Measurements from ENCODE around the gene NAIP. TPM values are rescaled to one million over a fixed set of nuclear protein-coding genes. Genes with fewer than 3 reads are reported as not detected.
"Not testable (repeated sequence)": the region's sequence is repeated elsewhere in the genome, so short reads cannot be mapped to it uniquely, and the experiment has no call there.

The NAIP gene
- total RNA-seq, 2 donors from 2014 or later, result 6.9 to 8.8 TPM

- no peak overlapping the region for H3K27ac ChIP-seq
- DNase-seq (ENCODE audit: low spot score), result no peak
- H3K27me3 ChIP-seq, result no peaks in the 10 kb centered on the region
- H3K9me3 ChIP-seq, result no peaks in the 10 kb centered on the region
- H3K4me3 ChIP-seq, result no peak overlapping the region
- no peaks in the 10 kb centered on the region for H3K4me1 ChIP-seq
- H3K36me3 ChIP-seq, result no peaks in the 10 kb centered on the region
- TF ChIP-seq CTCF (IDR thresholded peaks at IDR 0.05), result no peak
Measured at GRCh38 chr5:71013575-71013974, 11.6 kb downstream of the NAIP start.

- Histone ChIP-seq H3K4me1 (no peaks in the 10 kb centered on the region), H3K27ac (no peak overlapping the region), H3K9me3 (no peaks in the 10 kb centered on the region), H3K27me3 (no peaks in the 10 kb centered on the region), H3K4me3 (no peak overlapping the region), H3K36me3 (no peaks in the 10 kb centered on the region)
- no peak for DNase-seq (ENCODE audit: low spot score)
- TF ChIP-seq CTCF (IDR thresholded peaks at IDR 0.05), result no peak
Measured at GRCh38 chr5:71011194-71011792, 13.8 kb downstream of the NAIP start.

GRCh38 chr5:71006983-71007382 is 18.2 kb downstream of the NAIP start:
- not testable (repeated sequence) for H3K36me3 ChIP-seq; H3K4me3 ChIP-seq; H3K27me3 ChIP-seq; H3K9me3 ChIP-seq; H3K27ac ChIP-seq; H3K4me1 ChIP-seq; DNase-seq (ENCODE audit: low spot score)

- not testable (repeated sequence) for H3K9me3 ChIP-seq; H3K4me1 ChIP-seq; H3K27ac ChIP-seq; H3K4me3 ChIP-seq; H3K27me3 ChIP-seq; DNase-seq (ENCODE audit: low spot score); H3K36me3 ChIP-seq
Measured at GRCh38 chr5:70984882-70985281, 40.3 kb downstream of the NAIP start.

- H3K4me1 ChIP-seq; H3K9me3 ChIP-seq; H3K36me3 ChIP-seq; DNase-seq (ENCODE audit: low spot score); H3K27ac ChIP-seq; H3K27me3 ChIP-seq; H3K4me3 ChIP-seq: not testable (repeated sequence)
Measured at GRCh38 chr5:70967220-70967619, 57.9 kb downstream of the NAIP start.

- not testable (repeated sequence) for H3K27me3 ChIP-seq
Measured at GRCh38 chr5:70964531-70964930, 60.6 kb downstream of the NAIP start.

GRCh38 chr5:70953068-70953467 is 72.1 kb downstream of the NAIP start:
- not testable (repeated sequence) for H3K27ac ChIP-seq

More at GRCh38 chr5:70964531-70964930, 60.6 kb downstream of the NAIP start:
- not testable (repeated sequence) for H3K36me3 ChIP-seq; H3K4me3 ChIP-seq; H3K9me3 ChIP-seq; H3K4me1 ChIP-seq; DNase-seq (ENCODE audit: low spot score); H3K27ac ChIP-seq

GRCh38 chr5:70932560-70932959 is 92.6 kb downstream of the NAIP start:
- H3K4me3 ChIP-seq; H3K9me3 ChIP-seq; H3K4me1 ChIP-seq; H3K27ac ChIP-seq; H3K36me3 ChIP-seq; DNase-seq (ENCODE audit: low spot score); H3K27me3 ChIP-seq: not testable (repeated sequence)

More at GRCh38 chr5:70953068-70953467, 72.1 kb downstream of the NAIP start:
- not testable (repeated sequence) for H3K4me1 ChIP-seq; H3K36me3 ChIP-seq; H3K4me3 ChIP-seq; H3K9me3 ChIP-seq; H3K27me3 ChIP-seq; DNase-seq (ENCODE audit: low spot score)

- H3K4me3 ChIP-seq; H3K36me3 ChIP-seq; H3K4me1 ChIP-seq; H3K27ac ChIP-seq; DNase-seq (ENCODE audit: low spot score); H3K27me3 ChIP-seq; H3K9me3 ChIP-seq: not testable (repeated sequence)
Measured at GRCh38 chr5:70931709-70932368, 93.3 kb downstream of the NAIP start.

- not testable (repeated sequence) for H3K27ac ChIP-seq; H3K9me3 ChIP-seq; DNase-seq (ENCODE audit: low spot score); H3K27me3 ChIP-seq; H3K36me3 ChIP-seq; H3K4me1 ChIP-seq; H3K4me3 ChIP-seq
Measured at GRCh38 chr5:70925211-70925562, 100.0 kb downstream of the NAIP start.

Measured in right atrium auricular region (tissue), 2 donors.